Measurements from ENCODE around the gene TBC1D23.
A peak's percentile ranks its signal among the peaks of the same experiment; 100 is the strongest.
"Not testable (repeated sequence)": the region's sequence is repeated elsewhere in the genome, so short reads cannot be mapped to it uniquely, and the experiment has no call there.

Gene TBC1D23

DNA sequence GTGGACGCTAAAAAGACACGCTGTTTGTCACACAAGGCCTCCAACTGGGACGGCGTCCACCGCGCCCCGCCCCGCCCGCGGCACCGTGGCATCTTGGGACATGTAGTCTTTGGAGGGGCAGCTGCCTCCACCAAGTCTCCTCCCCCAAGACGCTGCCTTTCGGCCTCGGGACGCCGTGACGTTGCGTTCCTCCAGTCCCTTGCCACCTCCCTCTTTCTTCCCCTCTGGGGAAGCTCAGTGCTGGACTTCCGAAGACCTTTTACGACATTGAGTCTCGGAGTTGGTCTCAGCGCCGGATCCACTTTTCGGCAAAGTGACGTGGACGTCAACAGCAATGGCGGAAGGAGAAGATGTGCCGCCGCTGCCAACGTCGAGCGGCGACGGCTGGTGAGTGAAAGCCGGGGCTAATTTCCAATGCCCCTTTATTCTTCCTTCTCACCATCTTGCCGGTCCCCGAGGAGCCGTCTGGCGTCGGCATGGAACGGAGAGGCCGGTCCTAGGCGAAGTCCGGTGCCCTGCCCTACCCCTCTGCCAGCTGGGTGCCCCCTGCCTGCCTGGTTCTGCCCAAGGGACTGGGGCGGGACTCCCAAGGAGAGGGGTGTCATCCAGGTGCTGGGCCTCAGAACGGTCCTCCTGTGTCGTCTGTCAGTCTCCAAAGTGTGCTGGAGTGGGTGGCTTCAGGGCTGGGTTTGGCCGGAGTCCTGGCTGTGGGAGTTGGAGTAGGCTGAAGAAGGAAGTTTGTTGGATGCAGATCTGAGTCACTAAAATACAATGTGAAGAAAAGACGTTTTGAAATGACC, at the start of gene TBC1D23:
Gene TBC1D23 (plus strand): TSS at position 308 of the 800 bp plus-strand sequence. CDS start 27 bp downstream, at position 335.
- peak; percentile 92 for DNase-seq (ENCODE audit: low read depth in 1 of 2, low spot score in 1 of 2)

DNA sequence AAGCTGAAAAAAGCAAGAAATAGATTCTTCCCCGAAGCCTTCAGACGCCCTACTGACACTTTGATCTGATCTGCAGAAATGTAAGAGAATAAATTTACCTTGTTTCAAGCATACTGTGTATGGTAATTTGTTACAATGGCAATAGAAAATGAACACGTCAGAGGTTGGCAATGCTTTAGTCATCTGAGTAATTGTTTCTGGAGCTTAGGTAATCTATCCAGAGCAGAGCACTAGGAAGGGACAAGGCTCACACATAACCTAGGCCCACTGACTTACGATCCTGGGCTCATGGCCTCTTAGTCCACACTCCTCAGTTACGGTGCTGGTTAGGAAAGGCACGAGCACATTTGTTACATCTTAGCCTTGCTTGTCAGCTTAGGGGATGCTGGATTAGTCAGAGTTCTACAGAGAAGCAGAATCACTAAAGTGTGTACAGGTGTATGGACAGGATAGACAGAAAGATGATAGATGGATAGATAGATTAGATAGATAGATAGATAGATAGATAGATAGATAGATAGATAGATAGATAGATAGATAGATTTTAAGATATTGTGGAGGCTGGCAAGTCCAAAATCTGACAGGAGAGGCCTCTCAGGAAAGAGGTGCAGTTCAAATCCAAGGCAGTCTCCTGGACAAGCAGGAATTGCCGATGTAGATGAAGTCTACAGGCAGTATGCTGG, 46.8 kb upstream of the TBC1D23 start:
- no peak for DNase-seq (ENCODE audit: low read depth in 1 of 2, low spot score in 1 of 2)

DNA sequence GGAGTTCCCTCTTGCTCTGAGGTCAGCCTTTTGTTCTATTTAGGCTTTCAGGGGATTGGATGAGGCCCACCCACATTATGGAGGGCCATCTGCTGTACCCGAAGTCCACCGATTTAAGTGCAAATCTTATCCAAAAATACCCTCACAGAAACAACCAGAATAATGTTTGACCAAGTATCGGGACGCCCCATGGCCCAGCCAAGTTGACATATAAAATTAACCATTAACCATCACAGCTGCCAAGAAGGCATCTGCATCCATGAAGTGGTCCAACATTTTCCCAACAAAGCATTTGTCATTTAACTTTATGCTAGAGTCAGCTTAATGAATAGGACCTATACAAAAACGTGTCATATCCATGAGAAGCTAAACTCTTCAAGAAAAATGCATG, 46.2 kb upstream of the TBC1D23 start:
- no peak for DNase-seq (ENCODE audit: low read depth in 1 of 2, low spot score in 1 of 2)

DNA sequence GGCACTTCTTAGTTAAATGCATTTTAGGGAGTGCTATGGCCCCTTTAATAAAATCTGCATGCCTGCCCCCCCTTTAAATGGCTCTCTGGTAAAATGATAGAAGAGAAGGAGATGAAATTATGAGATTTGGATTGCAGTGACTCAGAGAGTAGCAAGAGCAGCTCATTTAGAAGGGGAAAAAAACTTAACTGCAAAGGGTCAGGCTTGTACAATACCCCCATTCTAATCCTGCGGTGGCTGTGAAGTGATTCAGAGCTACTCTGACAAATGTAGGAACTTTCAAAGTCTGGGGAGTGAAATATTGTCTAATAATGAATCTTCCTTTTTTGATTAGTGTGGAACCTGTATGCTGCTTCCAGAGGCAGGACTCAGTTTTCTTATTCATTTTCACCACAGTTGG, 44.1 kb upstream of the TBC1D23 start:
- no peak for DNase-seq (ENCODE audit: low read depth in 1 of 2, low spot score in 1 of 2)

DNA sequence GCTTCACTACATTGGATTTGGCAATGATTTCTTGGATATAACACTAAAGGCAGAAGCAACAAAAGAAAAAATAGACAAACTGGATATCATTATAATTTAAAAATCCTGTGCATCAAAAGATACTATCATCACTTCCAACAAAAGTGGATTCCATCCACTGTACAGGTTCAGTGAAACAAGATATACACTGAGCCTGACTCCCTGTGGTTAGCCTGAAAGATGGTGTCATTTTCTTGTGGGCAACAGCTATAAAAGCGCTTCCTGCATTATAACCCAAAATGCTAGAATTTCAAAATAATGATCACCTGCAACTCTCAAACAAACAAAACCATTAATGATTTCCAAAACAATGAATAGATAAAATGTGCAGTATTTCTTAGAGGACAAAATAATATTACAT, 39.6 kb upstream of the TBC1D23 start:
- DNase-seq (ENCODE audit: low read depth in 1 of 2, low spot score in 1 of 2) = no peak

DNA sequence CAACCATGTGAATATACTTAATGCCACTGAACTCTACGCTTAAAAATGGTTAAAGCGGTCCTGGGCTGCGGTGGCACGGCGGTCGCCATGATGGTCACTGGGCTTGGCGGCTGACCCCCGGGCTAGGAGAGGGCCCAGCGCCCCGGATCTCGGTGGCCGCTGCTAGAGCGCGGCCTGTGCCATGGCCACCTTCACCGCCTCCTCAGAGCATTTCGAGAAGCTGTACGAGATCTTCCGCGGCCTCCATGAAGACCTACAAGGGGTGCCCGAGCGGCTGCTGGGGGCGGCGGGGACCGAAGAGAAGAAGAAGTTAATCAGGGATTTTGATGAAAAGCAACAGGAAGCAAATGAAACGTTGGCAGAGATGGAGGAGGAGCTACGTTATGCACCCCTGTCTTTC, 35.6 kb upstream of the TBC1D23 start:
- no peak for DNase-seq (ENCODE audit: low read depth in 1 of 2, low spot score in 1 of 2)

DNA sequence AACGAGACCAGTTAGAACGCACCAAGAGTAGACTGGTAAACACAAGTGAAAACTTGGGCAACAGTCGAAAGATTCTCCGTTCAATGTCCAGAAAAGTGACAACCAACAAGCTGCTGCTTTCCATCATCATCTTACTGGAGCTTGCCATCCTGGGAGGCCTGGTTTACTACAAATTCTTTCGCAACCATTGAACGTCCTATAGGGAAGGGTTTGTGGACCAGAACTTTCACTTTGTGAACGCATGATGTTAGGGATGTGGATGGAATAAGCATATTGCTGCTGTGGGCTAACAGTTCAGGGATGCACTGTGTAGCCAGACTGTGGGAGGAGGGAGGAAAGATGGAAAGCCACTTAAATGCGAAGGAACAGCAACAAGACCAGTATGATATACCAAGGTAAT, 34.9 kb upstream of the TBC1D23 start:
- no peak for DNase-seq (ENCODE audit: low read depth in 1 of 2, low spot score in 1 of 2)

DNA sequence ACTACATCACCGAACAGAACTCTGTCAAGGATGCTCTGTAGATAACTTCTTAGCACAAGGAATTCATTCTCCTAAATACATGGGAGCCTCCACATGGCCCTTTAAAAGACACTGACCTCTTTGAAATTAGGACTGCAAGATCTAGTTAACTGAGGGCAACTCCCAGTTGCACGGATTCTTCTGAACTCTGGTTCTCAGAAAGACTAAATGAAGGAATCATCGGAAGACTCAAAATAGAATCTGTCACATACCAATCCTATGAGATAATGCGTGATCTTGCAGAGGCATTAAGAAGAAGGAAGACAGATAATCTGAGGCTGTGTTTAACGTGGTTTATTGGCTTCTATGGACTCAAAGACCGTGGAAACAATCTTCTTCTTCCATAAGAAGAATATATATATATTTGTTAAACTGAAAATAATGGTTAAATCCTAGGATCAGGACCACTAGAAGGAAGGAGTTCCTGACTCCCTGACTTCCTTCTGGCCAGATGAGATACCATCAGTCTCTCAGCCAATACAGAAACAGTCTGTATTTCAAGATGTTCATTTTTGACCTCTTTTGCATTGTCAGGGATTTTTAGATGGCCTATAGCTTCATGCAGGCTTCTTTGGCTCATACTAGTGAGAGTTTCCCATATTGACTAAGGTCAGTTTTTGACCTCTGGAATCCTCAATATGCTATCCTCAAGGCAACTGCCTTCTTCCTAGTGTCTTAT, 33.9 kb upstream of the TBC1D23 start:
- DNase-seq (ENCODE audit: low read depth in 1 of 2, low spot score in 1 of 2) = no peak

DNA sequence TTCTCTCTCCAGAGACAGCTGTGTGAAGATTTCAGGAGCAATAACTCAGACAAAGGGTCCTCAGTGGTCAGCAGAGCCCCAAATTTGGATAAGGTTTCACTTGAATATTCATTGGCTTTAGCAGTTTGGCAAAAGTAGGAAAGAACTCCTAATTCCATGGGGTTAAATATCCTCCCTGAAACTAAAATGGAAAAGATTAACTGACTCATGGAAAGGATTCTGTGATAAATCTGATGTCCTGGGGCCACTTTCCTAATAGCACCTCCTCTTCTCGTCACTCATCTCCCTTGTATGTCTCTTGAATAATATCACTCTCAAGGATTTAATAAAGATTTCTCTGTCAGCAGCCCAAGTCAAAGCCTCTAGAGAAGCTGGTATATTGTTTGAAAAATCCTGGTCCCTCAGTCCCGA, 33.3 kb upstream of the TBC1D23 start:
- DNase-seq (ENCODE audit: low read depth in 1 of 2, low spot score in 1 of 2) = no peak

DNA sequence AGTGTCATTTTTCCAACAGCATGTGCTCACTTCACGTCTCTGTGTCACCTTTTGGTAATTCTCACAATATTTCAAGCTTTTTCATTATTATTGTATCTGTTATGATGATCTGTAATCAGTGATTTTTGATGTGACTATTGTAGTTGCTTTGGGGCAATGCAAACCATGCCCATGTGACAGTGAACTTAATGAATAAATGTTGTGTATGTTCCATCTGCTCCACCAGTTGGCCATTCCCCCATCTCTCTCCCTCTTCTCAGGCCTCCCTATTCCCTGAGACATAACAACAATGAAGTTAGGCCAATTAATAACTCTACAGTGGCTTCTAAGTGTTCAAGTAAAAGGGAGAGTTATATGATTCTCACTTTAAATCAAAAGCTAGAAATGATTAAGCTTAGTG, 32.5 kb upstream of the TBC1D23 start:
- no peak for DNase-seq (ENCODE audit: low read depth in 1 of 2, low spot score in 1 of 2)

DNA sequence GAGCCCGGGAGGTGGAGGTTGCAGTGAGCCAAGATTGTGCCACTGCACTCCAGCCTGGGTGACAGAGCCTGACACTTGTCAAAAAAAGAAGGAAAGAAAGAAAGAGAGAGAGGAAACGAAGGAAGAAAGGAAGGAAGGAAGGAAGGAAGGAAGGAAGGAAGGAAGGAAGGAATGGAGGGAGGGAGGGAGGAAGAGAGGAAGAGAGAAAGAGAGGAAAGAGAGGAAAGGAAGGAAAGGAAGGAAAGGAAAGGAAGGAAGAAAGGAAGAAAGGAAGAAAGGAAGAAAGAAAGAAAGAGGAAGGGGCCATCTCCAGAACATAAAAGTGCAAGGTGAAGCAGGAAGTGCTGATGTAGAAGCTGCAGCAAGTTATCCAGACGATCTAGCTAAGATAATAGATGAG, 31.6 kb upstream of the TBC1D23 start:
- DNase-seq (ENCODE audit: low read depth in 1 of 2, low spot score in 1 of 2) = not testable (repeated sequence)

DNA sequence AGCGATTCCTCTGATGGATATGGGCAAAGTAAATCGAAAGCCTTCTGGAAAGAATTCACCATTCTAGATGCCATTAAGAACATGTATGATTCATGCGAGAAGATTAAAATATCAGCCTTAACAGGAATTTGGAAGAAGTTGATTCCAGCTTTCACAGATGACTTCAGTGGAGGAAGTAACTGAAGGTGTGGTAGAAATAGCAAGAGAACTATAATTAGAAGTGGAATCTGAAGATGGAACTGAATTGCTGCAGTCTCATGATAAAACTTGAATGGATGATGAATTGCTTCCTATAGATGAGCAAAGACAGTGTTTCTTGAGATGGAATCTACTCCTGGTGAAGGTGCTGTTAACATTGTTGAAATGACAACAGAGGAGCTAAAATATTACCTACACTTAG, 30.1 kb upstream of the TBC1D23 start:
- no peak for DNase-seq (ENCODE audit: low read depth in 1 of 2, low spot score in 1 of 2)

DNA sequence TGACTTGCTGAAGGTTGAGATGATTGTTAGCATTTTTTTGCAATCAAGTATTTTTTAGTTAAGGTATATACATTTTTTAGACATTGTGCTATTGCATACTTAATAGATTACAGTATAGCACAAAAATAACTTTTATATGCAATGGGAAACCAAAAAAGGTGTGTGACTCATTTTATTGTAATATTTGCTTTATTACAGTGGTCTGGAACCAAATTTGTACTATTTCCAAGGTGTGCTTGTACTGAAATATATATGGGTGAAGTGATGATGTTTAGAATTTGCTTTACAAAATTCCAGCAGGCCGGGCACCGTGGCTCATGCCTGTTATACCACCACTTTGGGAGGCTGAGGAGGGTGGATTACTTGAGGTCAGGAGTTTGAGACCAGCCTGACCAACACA, 29.1 kb upstream of the TBC1D23 start:
- no peak for DNase-seq (ENCODE audit: low read depth in 1 of 2, low spot score in 1 of 2)

DNA sequence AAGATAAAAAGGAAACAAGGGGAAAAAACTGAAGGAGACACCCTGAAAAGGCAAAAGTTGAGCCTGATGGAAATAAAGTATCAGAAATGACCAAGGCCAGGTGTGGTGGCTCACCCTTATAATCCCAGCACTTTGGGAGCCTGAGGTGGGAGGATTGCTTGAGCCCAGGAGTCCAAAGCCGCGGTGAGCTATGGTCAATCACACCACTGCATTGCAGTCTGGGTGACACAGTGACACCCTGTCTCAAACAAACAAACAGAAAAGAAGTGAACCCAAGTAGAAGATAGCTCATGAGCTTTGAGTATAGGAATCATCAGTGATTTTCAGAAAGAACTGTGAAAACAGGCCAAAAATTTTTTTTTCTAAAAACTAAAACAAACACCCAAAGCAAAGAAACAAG, 26.4 kb upstream of the TBC1D23 start:
- DNase-seq (ENCODE audit: low read depth in 1 of 2, low spot score in 1 of 2) = no peak

DNA sequence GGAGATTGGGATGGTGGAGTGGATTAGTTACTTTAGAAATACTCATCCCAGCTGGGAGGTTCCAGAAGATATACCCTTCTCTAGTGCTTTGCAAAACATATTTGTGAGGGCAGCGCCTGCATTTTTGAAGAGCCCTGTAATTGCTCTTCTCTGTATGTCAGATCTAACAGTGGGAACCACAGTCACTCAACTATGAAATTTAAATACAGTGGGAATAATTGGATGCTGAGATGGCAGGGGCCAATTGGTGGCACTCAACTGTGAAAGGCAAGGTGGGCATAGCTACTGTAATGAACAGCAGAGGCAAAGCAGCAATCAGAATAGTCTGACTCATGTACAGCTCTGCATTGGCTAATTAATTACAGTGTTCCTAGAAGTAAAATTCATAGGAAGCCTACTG, 22.2 kb upstream of the TBC1D23 start:
- DNase-seq (ENCODE audit: low read depth in 1 of 2, low spot score in 1 of 2) = no peak

DNA sequence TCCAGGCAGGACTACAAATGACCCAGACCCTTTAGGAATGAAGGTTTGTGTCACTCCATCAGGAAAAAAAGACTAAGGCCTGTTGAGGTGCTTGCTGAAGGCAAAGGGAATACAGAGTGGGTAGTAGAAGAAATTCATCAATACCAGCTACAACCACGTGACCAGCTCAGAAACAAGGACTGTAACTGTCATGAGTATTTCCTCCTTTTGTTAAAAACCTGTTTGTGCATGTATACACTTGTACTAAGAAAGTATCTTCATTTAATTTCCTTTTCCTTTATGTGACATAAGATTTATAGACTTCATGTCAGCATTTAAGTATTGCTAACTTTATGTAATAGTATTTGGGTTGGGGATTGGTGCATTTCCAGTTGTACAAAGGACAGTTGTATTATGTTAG, 18.3 kb upstream of the TBC1D23 start:
- not testable (repeated sequence) for DNase-seq (ENCODE audit: low read depth in 1 of 2, low spot score in 1 of 2)

DNA sequence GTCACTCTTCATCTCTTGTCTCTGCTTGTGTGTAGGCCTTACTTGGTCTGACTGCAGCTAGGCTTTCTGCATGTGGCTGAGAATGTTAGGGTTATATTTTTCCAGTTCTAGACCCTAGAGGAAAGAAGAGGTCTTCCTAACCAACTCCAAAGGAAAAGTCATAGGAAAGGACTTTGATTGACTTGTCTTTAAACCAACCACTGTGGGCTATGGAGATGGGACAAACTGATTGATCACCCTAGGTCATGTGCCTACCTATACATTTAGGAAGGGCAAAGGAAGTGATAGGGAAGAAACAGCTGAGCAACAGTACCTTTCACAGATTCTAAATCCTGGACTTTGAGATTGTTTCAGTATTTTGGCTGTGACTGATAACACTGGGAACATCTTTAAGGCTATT, 16.5 kb upstream of the TBC1D23 start:
- DNase-seq (ENCODE audit: low read depth in 1 of 2, low spot score in 1 of 2) = no peak

DNA sequence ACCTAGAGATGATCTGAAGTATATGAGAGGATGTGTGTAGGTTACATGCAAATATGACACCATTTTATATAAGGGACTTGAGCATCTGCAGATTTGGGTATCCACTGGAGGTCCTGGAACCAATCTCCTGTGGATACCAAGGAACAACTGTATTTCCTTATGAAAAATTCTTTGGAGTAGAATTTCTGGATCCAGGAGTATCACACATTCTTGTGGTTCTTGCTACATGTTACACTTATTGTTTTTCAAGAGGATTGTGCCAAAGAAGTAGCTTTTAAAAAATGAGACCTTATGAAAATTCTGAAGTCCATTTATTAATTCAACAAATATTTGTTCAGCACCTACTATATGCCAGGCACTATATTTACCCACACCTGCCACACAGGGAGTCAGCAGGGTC, 15.7 kb upstream of the TBC1D23 start:
- no peak for DNase-seq (ENCODE audit: low read depth in 1 of 2, low spot score in 1 of 2)

DNA sequence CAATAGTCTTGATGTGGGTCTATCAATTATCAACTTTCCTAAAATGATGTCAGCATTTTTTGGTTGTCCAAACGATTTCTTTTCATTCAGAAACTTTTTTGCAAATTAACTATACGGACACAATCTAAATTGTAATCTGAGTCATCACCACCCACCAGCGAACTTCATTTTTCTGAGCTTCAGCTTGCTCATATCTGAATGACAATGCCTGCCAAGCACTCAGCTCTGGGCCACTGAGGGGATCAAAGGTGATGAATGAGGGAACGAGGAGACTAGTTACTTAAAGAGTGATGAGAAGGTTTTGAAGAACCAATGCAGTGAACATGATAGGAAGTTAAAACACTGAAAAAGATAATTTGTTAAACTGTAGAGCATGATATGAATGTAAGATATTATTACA, 14.9 kb upstream of the TBC1D23 start:
- DNase-seq (ENCODE audit: low read depth in 1 of 2, low spot score in 1 of 2) = no peak

DNA sequence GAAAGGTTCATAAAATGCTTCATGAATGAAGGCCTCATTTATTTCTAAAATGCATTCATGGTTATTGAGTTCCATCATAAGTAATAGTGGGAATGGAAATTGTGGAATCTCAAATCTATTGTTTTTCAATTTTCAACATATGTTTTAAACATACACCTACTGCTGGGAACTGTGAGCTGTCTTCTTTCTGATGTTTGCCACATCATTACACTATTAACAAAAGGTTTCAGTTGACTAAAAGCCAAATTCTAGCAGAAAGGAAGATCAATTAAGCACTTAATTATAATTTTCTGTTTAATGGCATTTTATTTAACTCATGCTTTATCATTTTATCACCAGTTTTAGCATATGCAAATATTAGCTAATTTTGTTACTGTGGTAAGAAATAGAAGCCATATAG, 13.8 kb upstream of the TBC1D23 start:
- no peak for DNase-seq (ENCODE audit: low read depth in 1 of 2, low spot score in 1 of 2)

DNA sequence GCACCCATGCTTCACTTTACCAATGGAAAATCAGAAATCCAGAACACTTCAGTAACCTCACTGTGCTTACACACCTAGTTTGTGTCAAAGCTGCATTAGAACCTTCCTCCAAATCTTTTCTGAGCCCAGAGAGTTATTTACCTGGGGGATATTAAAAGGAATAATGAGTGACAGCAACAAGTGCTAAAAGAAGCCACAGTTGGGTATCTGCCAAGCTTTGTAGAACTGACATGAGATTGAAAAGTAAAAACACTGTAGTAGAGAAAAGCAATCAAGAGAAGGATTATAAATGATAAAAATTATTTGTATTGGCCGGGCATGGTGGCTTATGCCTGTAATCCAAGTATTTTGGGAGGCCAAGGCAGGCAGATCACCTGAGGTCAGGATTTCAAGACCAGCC, 8.8 kb upstream of the TBC1D23 start:
- DNase-seq (ENCODE audit: low read depth in 1 of 2, low spot score in 1 of 2) = no peak

DNA sequence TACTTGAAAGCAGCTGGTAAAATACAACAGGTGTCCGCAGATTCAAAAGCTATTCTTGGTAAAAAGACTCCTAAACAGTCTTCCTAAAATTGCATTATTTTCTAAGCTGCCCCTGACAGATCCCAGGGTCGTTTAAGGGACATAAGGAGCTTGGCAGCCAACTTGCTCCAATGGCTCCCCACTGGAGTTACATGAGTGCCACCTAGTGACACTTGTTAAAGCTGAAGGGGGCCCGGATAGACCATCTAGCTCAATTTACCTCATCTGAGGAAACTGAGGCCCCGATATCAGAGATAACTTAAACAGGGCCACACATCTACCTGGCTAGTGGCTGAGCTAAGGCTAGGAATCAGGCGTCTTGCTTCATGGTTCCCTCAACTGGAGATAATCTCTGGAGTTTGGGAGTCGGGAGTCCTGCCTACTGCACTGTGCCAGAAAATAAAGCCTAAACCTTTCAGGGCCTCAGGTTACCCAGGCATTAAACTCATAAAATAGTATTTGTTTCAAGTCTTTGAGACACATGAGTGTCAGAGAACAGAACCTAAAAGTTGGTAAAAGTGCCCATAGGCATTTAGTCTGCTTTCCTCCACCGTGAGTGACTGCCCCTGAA, 6.5 kb upstream of the TBC1D23 start:
- no peak for DNase-seq (ENCODE audit: low read depth in 1 of 2, low spot score in 1 of 2)

All from stimulated activated CD4-positive, alpha-beta T cell treated with anti-CD3 and anti-CD28 coated beads, Interleukin-15, amount 100 ng/mL, for 1 hour (primary cell).